ENCODE data around the gene FMN1. TPM values are rescaled to one million over a fixed set of nuclear protein-coding genes. Genes with fewer than 3 reads are reported as not detected.

Gene FMN1
- total and polyA plus RNA-seq, 2 of the 8 experiments (the other 6 are each of a cell fraction or from before 2014, with no cell fraction given): 0.27 to 3.7 TPM

GRCh38 chr15:32957219-32957618, 237.3 kb downstream of the FMN1 start:
- H3K4me2 ChIP-seq (ENCODE audit: insufficient read depth in 1 of 2, low read depth in 2 of 2, low read length in 2 of 2): no peak overlapping the region
- no peaks in the 10 kb centered on the region for H3K36me3 ChIP-seq (ENCODE audit: control insufficient read depth in 2 of 4, insufficient read depth in 4 of 4, low read length in 3 of 4)
- H3K23ac ChIP-seq (ENCODE audit: insufficient read length): no peak overlapping the region
- no peak overlapping the region for H3K4me3 ChIP-seq (ENCODE audit: extremely low read depth in 1 of 4, insufficient read depth in 2 of 4, low read depth in 3 of 4, low read length in 4 of 4)
- DNase-seq (ENCODE audit: low read depth in 1 of 2, low spot score in 2 of 2) (no peak), FAIRE-seq (no peak)
- no peak for TF ChIP-seq SP4 (IDR thresholded peaks at IDR 0.05; ENCODE audit: low read length)
- TF ChIP-seq GTF2F1 (IDR thresholded peaks at IDR 0.05; ENCODE audit: borderline replicate concordance, low read depth, low read length): no peak
- TF ChIP-seq HDAC6 (IDR thresholded peaks at IDR 0.05; ENCODE audit: low read depth, low read length): no peak
- peaks cover 4 to 14% (median 11%) of the 10 kb centered on the region in 4 experiments; a peak in 5 of 7 replicates for H3K4me1 ChIP-seq (replicated peaks in 1 of 4; ENCODE audit: control insufficient read depth in 3 of 4, insufficient read depth in 4 of 4, low read length in 3 of 4)
- no peak overlapping the region for H2AK5ac ChIP-seq (ENCODE audit: low read depth, low read length)
- no peak overlapping the region for H2BK120ac ChIP-seq (replicated peaks; ENCODE audit: low read depth, low read length)
- H3K18ac ChIP-seq (ENCODE audit: extremely low read depth, low read length): no peak overlapping the region
- no peak overlapping the region for H2BK5ac ChIP-seq (ENCODE audit: low read depth, low read length)
- no peak overlapping the region for H4K91ac ChIP-seq (replicated peaks; ENCODE audit: insufficient read length, low read length)
- POLR2A ChIA-PET (ENCODE audit: partially characterized antibody): interaction anchor here (0.6 kb wide), 1 partner anchor 98 kb away, joined by 3 read pairs; no protein-coding TSS in a partner anchor
- no peak overlapping the region for H2BK12ac ChIP-seq (ENCODE audit: low read depth, low read length)
- no peaks in the 10 kb centered on the region for H3K27me3 ChIP-seq (replicated peaks in 1 of 4; ENCODE audit: control insufficient read depth in 3 of 4, extremely low read depth in 1 of 4, insufficient read depth in 3 of 4, low read length in 3 of 4)
- H3K79me2 ChIP-seq (ENCODE audit: control insufficient read depth in 1 of 2, insufficient read depth in 2 of 2, low read length in 2 of 2): no peaks in the 10 kb centered on the region
- no peaks in the 10 kb centered on the region for H3K9me3 ChIP-seq (ENCODE audit: insufficient read depth in 2 of 2, low read depth in 1 of 2, low read length in 1 of 2)
- H4K5ac ChIP-seq (ENCODE audit: insufficient read length, low read depth, low read length): no peak overlapping the region
- H3K79me1 ChIP-seq (ENCODE audit: low read depth, low read length): no peaks in the 10 kb centered on the region
- no peak overlapping the region for H2AFZ ChIP-seq (ENCODE audit: low read length)
- H4K8ac ChIP-seq (ENCODE audit: extremely low read depth, insufficient read depth, low read length): no peak overlapping the region
- H2BK20ac ChIP-seq (ENCODE audit: low read length): no peak overlapping the region
- no peaks in the 10 kb centered on the region for H4K20me1 ChIP-seq (replicated peaks in 1 of 2; ENCODE audit: control insufficient read depth in 1 of 2, insufficient read depth in 2 of 2, low read length in 2 of 2)
- WGBS, 2 experiments (ENCODE audit: extremely low coverage in 1 of 2, insufficient coverage in 1 of 2, insufficient read length in 1 of 2, insufficient replicate concordance in 2 of 2, low coverage in 1 of 2, low lambda C conversion rate in 2 of 2, missing lambda C conversion rate in 1 of 2): 81% methylated on average over 4 of the region's 4 CpGs; no CpG with 5 or more reads in 1 of the 2 experiments
- H3K14ac ChIP-seq (ENCODE audit: insufficient read length): no peak overlapping the region
- 0 out of 2 replicates have a peak, but pooled peaks cover 2% of the 10 kb centered on the region for H3K23me2 ChIP-seq (ENCODE audit: low read depth, low read length)
- CTCF ChIA-PET (ENCODE audit: partially characterized antibody): interaction anchor here (0.6 to 7.3 kb wide), 13 partner anchors 7 to 296 kb away, joined by 3 to 57 read pairs (median 5); no protein-coding TSS in a partner anchor
- no peak overlapping the region for H2BK15ac ChIP-seq (ENCODE audit: low read length)
- H3K9ac ChIP-seq (replicated peaks in 1 of 4; ENCODE audit: extremely low read depth in 1 of 4, low read depth in 3 of 4, low read length in 3 of 4): no peak overlapping the region
- no peak overlapping the region for H3K27ac ChIP-seq (ENCODE audit: low read depth, low read length)
- no peak overlapping the region for H3K56ac ChIP-seq (replicated peaks; ENCODE audit: insufficient read length, low read depth, low read length)
- H3K4ac ChIP-seq (replicated peaks; ENCODE audit: insufficient read length, low read depth, low read length): no peak overlapping the region
